Thyroid gland (tissue), 4 donors: ENCODE measurements around the gene GPBP1. TPM values are rescaled to one million over a fixed set of nuclear protein-coding genes. Genes with fewer than 3 reads are reported as not detected.
"Not testable (repeated sequence)": the region's sequence is repeated elsewhere in the genome, so short reads cannot be mapped to it uniquely, and the experiment has no call there.

ENCODE experiments used
- DNase-seq, 2 donors: peaks; one replicate each; pipeline ENCODE4 v3.0.0-alpha.2; 2019
- H3K27ac ChIP-seq, 3 donors: fragments of 200-600 bp; sonication (generic); 1 replicate in 2 of 3; 2 replicates in 1 of 3; pipeline ENCODE4 v1.5.1; 2016 to 2019; ENCODE audit warnings: mild to moderate bottlenecking in 1 of 3, moderate library complexity in 1 of 3
- H3K27me3 ChIP-seq: fragments of 200-600 bp; sonication (generic); one replicate; pipeline ENCODE4 v1.5.1; 2019
- H3K36me3 ChIP-seq, 2 donors: fragments of 200-600 bp; sonication (generic); one replicate each; pipeline ENCODE4 v1.5.1; 2016 to 2019
- H3K4me1 ChIP-seq, 2 donors: fragments of 200-600 bp; sonication (generic); one replicate each; pipeline ENCODE4 v1.5.1; 2017 to 2019
- H3K4me3 ChIP-seq, 3 donors: fragments of 200-600 bp; sonication (generic); replicated peaks in 1 of 3; 1 replicate in 2 of 3; 2 replicates in 1 of 3; pipeline ENCODE4 v1.5.1; 2016; ENCODE audit warnings: mild to moderate bottlenecking in 1 of 3
- H3K9me3 ChIP-seq: fragments of 200-600 bp; sonication (generic); one replicate; pipeline ENCODE4 v1.5.1; 2017
- CTCF ChIP-seq, 6 experiments: fragments of 200-600 bp in 3 of 6; fragments of 450-650 bp in 3 of 6; sonication (generic) in 3 of 6; IDR thresholded peaks; one replicate each; pipeline ENCODE4 v1.5.1; 2016 to 2019; ENCODE audit warnings: antibody characterized with exemption in 6 of 6, mild to moderate bottlenecking in 2 of 6, inconsistent platforms in 1 of 6, moderate library complexity in 1 of 6
- POLR2A ChIP-seq, 2 donors: fragments of 450-650 bp; IDR thresholded peaks; one replicate each; pipeline ENCODE4 v1.6.1; 2017; ENCODE audit warnings: antibody characterized with exemption in 2 of 2, mild to moderate bottlenecking in 2 of 2, moderate library complexity in 1 of 2
- WGBS, 2 donors: methylation state at CpG; one replicate each; pipeline ENCODE4 v1.1.5; 2017; 5-methylcytosine and 5-hydroxymethylcytosine counted together
- intact Hi-C: fragments of 100-400 bp; cut with DNase I; formaldehyde crosslinking; loops from one replicate; pipeline ENCODE4 v1.15.1; 2023
- total RNA-seq, 4 donors: library from RNA; depleted of rRNA; stranded (reverse); fragments of >200 nt; gene quantifications; one replicate each; pipeline ENCODE4 v1.2.3, GENCODE V29; 2016

Gene GPBP1
- total RNA-seq, 4 donors from 2014 or later: 89.4 to 109 (median 99.4) TPM

GRCh38 chr5:57302643-57303042, 128.8 kb downstream of the GPBP1 start:
- intact Hi-C loops: no loop called here
- H3K9me3 ChIP-seq: no peaks in the 10 kb centered on the region
- no peak for TF ChIP-seq CTCF (IDR thresholded peaks at IDR 0.05)
- no peak for TF ChIP-seq POLR2A (IDR thresholded peaks at IDR 0.05)
- no peaks in the 10 kb centered on the region for H3K36me3 ChIP-seq
- H3K4me3 ChIP-seq: no peak overlapping the region
- DNase-seq: no peak
- no peaks in the 10 kb centered on the region for H3K27me3 ChIP-seq
- H3K27ac ChIP-seq: no peak overlapping the region
- H3K4me1 ChIP-seq: peaks cover 6 to 7% of the 10 kb centered on the region in 2 donors

- intact Hi-C loops: no loop called here
Measured at GRCh38 chr5:57303985-57304384, 130.1 kb downstream of the GPBP1 start.

GRCh38 chr5:57304931-57305330, 131.1 kb downstream of the GPBP1 start:
- H3K27ac ChIP-seq: no peak overlapping the region
- TF ChIP-seq CTCF (IDR thresholded peaks at IDR 0.05): no peak
- no peak for TF ChIP-seq POLR2A (IDR thresholded peaks at IDR 0.05)
- no peaks in the 10 kb centered on the region for H3K27me3 ChIP-seq
- no peaks in the 10 kb centered on the region for H3K9me3 ChIP-seq
- no peaks in the 10 kb centered on the region for H3K4me1 ChIP-seq
- DNase-seq: no peak
- intact Hi-C loops: no loop called here
- no peaks in the 10 kb centered on the region for H3K36me3 ChIP-seq
- no peak overlapping the region for H3K4me3 ChIP-seq
- WGBS, 2 donors: 75 to 76% methylated on average over 2 of the region's 2 CpGs

More at GRCh38 chr5:57303985-57304384, 130.1 kb downstream of the GPBP1 start:
- no peak overlapping the region for H3K4me3 ChIP-seq
- H3K9me3 ChIP-seq: no peaks in the 10 kb centered on the region
- no peaks in the 10 kb centered on the region for H3K36me3 ChIP-seq
- no peaks in the 10 kb centered on the region for H3K27me3 ChIP-seq
- H3K4me1 ChIP-seq: peaks cover 0 to 1% of the 10 kb centered on the region in 2 donors
- no peak overlapping the region for H3K27ac ChIP-seq
- no peak for DNase-seq
- 86 to 91% methylated on average over 3 of the region's 3 CpGs for WGBS, 2 donors
- TF ChIP-seq POLR2A (IDR thresholded peaks at IDR 0.05) (no peak), CTCF (IDR thresholded peaks at IDR 0.05) (no peak)

GRCh38 chr5:57306359-57306758, 132.5 kb downstream of the GPBP1 start:
- H3K27me3 ChIP-seq: no peaks in the 10 kb centered on the region
- TF ChIP-seq CTCF (IDR thresholded peaks at IDR 0.05) (no peak), POLR2A (IDR thresholded peaks at IDR 0.05) (no peak)
- WGBS, 2 donors: 90 to 97% methylated on average over 2 of the region's 2 CpGs
- no peaks in the 10 kb centered on the region for H3K36me3 ChIP-seq
- no peaks in the 10 kb centered on the region for H3K4me1 ChIP-seq
- intact Hi-C loops: no loop called here
- H3K27ac ChIP-seq: no peak overlapping the region
- no peaks in the 10 kb centered on the region for H3K9me3 ChIP-seq
- DNase-seq: no peak
- H3K4me3 ChIP-seq: no peak overlapping the region

- no peak overlapping the region for H3K4me3 ChIP-seq
- WGBS, 2 donors: 87 to 95% methylated on average over 2 of the region's 2 CpGs
- no peak for DNase-seq
- H3K9me3 ChIP-seq: no peaks in the 10 kb centered on the region
- H3K4me1 ChIP-seq: no peaks in the 10 kb centered on the region
- no peak for TF ChIP-seq POLR2A (IDR thresholded peaks at IDR 0.05)
- no peak for TF ChIP-seq CTCF (IDR thresholded peaks at IDR 0.05)
- H3K27me3 ChIP-seq: no peaks in the 10 kb centered on the region
- H3K27ac ChIP-seq: no peak overlapping the region
- H3K36me3 ChIP-seq: no peaks in the 10 kb centered on the region
- intact Hi-C loops: no loop called here
Measured at GRCh38 chr5:57307516-57307915, 133.7 kb downstream of the GPBP1 start.

- H3K4me1 ChIP-seq, intact Hi-C loops, H3K27ac ChIP-seq, H3K9me3 ChIP-seq, DNase-seq, H3K4me3 ChIP-seq, H3K36me3 ChIP-seq, H3K27me3 ChIP-seq: not testable (repeated sequence)
Measured at GRCh38 chr5:57309022-57309421, 135.2 kb downstream of the GPBP1 start.
